IPS-NIHi11 (cell line): ENCODE results near the gene STUB1.
A peak's percentile ranks its signal among the peaks of the same experiment; 100 is the strongest.

Experiments
- DNase-seq: peaks from one replicate; pipeline ENCODE4 v3.0.0; 2012; ENCODE audit warnings: mixed read lengths, low spot score

Gene STUB1

DNA sequence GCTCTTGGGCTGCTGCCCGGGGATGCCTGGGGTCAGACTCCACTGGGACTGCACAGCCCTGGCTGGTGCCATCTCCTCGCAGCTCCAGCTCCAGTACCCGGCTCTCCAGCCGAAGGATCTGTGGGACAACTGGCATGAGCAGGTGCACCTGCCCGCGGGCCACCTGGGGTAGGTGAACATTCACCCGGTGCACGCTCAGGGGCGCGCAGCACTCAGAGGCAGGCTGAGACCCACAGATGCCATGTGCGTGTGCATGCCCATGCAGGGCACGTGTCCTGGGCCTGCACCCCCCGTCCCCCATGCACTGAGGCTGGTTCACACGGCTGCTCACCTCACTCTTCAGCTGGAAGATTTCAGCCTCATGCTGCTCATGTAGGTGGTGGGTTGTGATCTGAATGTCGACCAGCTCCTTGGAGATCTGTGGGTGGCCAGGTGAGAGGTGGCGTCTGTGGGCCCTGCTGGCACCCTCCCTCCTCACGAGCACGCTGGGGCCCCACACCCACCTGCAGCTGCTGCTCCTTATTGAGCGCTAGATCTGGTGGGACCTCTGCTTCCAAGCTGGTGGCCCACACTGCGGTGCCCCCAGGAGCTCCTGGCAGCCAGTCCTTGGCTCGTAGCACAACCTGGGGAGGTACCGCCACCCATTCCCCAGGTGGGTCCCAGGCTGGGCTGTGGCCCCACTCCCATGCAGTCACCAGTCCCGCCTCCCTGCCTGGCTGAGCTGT is 45.4 kb downstream of the STUB1 start:
- no peak for DNase-seq

DNA sequence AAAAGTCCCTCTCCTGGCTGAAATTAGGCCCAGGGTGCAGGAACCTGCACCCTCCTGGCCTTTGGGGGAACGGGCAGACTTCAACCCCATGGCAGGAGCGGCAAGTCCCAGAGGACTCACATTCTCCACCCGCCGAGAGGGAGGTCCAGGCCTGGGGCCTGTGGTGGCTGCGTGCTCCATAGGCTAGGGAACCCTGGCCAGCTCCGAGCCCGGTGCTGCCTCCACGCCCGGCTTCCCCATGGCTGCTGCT is 45.9 kb downstream of the STUB1 start:
- no peak for DNase-seq

DNA sequence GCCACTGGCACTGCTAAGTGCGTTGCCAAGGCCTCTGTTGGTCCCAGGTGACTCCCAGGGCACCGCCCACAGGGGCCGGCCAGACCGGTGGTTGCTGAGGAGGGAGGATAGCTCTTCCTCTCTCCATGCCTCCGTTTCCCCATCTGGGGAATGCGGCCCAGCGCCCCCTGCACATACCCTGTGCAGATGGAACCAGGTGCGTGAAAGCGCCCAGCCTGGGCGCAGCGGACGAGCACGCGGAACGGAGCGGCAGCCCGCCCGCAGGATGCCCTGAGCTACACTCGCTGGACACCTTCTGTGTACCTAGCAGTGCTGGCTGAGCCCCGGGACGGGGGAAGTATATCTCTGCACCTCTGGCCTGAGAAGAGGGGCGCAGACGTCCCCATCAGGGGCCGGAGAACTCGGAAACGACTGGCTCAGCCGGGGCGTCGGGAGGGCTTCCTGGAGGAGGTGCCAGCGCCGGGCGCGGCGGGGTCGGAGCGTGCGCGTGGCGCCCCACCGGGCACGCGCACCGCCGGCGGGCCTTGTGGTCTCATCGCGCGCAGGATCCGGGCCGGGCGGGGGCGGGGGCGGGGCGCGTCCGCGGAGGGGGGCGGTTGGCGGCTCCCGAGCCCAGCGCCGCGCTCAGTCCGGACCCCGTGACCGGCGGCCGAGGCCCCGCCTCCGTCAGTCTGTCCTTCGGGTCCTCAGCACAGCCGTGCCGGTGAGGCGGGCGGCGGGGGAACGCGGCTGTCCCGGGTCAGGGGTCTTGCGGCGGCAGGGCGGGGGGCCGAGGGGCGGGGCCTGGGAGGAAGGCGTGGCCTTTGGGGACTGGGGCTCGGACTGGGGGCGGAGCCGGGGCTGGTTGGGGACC is 46.5 kb downstream of the STUB1 start, which contains the start of the genes CCDC78 and HAGHL:
CCDC78 (minus strand) TSS at position 6 of the 853 bp plus-strand sequence. CDS start 76 bp downstream, outside the sequence.
HAGHL (plus strand) TSS at position 669 of the 853 bp plus-strand sequence. CDS start 404 bp downstream, outside the sequence.
- peak; percentile 87 for DNase-seq

- DNase-seq = no peak
Observed at GRCh38 chr16:727291-727977, 47.2 kb downstream of the STUB1 start.

DNA sequence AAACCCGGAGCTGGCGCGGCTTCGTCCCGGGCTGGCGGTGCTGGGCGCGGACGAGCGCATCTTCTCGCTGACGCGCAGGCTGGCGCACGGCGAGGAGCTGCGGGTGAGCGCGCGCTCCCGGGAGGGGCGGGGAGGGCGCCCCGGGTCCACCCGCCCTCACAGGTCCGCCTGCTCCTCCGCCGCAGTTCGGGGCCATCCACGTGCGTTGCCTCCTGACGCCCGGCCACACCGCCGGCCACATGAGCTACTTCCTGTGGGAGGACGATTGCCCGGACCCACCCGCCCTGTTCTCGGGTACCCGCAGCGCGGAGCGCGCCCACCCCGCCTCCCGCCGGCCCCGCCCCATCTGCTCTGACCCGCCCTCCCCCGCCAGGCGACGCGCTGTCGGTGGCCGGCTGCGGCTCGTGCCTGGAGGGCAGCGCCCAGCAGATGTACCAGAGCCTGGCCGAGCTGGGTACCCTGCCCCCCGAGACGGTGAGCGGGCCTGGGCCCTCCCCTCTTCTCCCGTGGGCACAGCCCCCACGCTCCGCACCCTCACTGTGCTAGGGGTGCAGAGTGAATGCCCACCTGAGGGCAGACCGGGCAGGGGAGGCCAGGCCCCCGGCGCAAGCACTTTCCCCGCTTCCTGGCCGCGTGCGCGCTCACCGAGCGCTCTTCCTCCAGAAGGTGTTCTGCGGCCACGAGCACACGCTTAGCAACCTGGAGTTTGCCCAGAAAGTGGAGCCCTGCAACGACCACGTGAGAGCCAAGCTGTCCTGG is 48.1 kb downstream of the STUB1 start:
- DNase-seq = peak; percentile 84

- DNase-seq = no peak
Observed at GRCh38 chr16:728890-729744, 48.9 kb downstream of the STUB1 start.

- no peak for DNase-seq
Observed at GRCh38 chr16:729768-730665, 49.8 kb downstream of the STUB1 start.

DNA sequence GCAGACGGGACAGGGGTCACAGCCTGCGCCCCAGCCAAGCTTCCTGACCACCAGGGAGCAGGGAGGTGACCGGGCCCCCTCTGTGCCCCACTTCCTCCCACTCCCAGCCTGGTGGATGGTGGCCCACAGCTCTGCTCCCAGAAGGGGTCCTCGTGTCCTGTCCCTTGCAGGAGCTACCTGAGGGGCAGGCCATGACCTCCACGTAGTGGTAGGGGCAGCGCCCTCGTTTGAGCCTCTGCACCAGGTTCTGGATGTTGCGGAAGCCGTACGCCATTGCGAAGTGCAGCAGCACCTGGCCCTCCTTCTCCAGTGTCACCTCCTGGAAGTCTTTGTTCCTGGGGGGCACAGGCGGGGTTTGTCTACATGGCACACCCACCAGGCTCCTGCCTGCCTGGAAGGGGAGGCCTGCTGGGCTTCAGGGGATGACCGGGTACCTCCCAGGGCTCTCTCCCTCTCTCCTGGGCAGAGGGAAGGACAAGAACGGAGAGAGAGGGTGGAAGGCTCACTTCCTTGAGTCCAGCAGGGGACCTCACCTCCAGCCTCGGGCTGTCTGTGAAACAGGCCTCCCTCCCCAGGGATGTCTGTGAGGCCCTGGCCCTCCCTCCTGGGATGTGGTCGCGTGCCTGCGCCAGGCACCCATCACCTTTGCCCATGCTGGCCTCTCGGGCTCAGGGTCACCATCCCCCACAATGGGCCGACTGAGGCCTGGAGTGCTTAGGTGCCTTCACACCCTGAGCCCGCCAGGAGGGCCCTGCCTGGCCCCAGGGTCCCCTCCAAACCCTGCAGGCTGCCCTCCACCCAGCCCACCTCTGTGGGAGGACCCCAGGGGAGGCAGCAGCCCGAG is 50.7 kb downstream of the STUB1 start:
- no peak for DNase-seq

DNA sequence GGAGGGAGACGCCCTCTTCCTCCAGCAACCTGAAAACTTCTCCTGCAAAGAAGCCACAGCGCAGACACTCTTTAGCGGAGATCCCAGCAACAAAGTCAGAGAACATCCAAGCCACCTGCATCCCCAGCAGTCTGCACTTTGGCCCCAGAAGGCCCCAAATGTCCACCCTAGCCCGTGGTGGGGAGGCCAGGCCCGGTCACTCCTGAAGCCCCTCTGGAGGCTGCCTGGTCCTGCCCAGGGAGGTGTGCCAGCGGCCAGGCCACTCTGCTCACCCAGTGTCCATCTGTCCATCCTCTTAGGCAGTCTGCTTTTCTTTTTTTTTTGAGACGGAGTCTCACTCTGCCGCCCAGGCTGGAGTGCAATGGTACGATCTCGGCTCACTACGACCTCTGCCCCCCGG is 52.1 kb downstream of the STUB1 start:
- no peak for DNase-seq
